Duodenal mucosa (tissue), 2 donors: ENCODE results near the gene IGFLR1.
A peak's percentile ranks its signal among the peaks of the same experiment; 100 is the strongest.
"Not testable (repeated sequence)": the region's sequence is repeated elsewhere in the genome, so short reads cannot be mapped to it uniquely, and the experiment has no call there.

Source experiments
- H3K27ac ChIP-seq: one replicate; pipeline ENCODE4 v1.7.0; 2013; ENCODE audit warnings: low read depth, low read length
- H3K27me3 ChIP-seq, 2 donors: one replicate each; pipeline ENCODE4 v1.7.0; 2013; ENCODE audit warnings: low read length in 2 of 2, control low read depth in 1 of 2; ENCODE audit not compliant: insufficient read depth in 2 of 2, control insufficient read depth in 1 of 2
- H3K36me3 ChIP-seq, 2 donors: one replicate each; pipeline ENCODE4 v1.7.0; 2013; ENCODE audit warnings: low read length in 2 of 2, control low read depth in 1 of 2; ENCODE audit not compliant: insufficient read depth in 2 of 2, control insufficient read depth in 1 of 2
- H3K4me1 ChIP-seq, 2 donors: one replicate each; pipeline ENCODE4 v1.7.0; 2013; ENCODE audit warnings: low read length in 2 of 2, control low read depth in 1 of 2; ENCODE audit not compliant: insufficient read depth in 2 of 2, control insufficient read depth in 1 of 2
- H3K4me3 ChIP-seq, 2 donors: one replicate each; pipeline ENCODE4 v1.7.0; 2013; ENCODE audit warnings: low read length in 2 of 2, low read depth in 1 of 2
- H3K9ac ChIP-seq, 2 donors: one replicate each; pipeline ENCODE4 v1.7.0; 2013; ENCODE audit warnings: low read length in 2 of 2, low read depth in 1 of 2
- H3K9me3 ChIP-seq, 2 donors: one replicate each; pipeline ENCODE4 v1.7.0; 2013; ENCODE audit warnings: low read length in 2 of 2, control low read depth in 1 of 2; ENCODE audit not compliant: control insufficient read depth in 1 of 2

IGFLR1 gene

DNA sequence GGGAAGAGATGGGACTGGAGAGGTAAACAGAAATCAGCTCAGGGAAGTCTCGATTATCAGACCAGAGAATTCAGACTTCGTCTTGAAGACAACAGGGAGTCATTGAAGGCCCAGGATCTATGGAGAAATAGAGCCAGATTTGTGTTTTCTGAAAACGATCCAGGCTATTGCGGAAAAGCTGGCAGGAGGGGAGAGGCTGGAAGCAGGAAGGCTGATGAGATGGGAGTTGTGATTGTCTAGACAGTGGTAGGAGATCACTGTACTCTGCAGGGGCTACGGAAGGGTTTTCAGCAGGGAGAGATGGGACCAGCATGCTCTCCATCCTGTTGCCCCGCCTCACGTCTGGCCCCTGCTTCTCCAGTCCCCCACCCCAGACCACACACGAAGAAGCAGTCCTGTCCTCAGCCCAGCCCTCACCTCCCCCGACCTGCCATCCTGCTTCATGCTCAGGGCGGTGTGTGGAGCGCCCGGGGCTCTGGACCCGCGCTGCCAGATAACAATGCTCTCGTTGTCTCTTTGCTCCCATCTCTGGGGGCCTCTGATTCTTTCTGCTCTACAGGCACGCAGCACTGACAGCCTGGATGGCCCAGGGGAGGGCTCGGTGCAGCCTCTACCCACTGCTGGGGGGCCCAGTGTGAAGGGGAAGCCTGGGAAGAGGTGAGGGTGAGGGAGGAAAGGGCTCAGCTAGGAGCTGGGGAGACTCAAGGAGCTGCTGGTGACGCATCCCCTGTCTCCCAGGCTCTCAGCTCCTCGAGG lies 35.0 kb upstream of the IGFLR1 start:
- no peaks in the 10 kb centered on the region for H3K9me3 ChIP-seq
- H3K27me3 ChIP-seq = no peaks in the 10 kb centered on the region
- no peak overlapping the region for H3K27ac ChIP-seq
- H3K36me3 ChIP-seq = peaks cover 0 to 6% of the 10 kb centered on the region in 2 donors
- no peak overlapping the region for H3K9ac ChIP-seq
- H3K4me1 ChIP-seq = peaks cover 12 to 14% of the 10 kb centered on the region in 2 donors
- no peak overlapping the region for H3K4me3 ChIP-seq

DNA sequence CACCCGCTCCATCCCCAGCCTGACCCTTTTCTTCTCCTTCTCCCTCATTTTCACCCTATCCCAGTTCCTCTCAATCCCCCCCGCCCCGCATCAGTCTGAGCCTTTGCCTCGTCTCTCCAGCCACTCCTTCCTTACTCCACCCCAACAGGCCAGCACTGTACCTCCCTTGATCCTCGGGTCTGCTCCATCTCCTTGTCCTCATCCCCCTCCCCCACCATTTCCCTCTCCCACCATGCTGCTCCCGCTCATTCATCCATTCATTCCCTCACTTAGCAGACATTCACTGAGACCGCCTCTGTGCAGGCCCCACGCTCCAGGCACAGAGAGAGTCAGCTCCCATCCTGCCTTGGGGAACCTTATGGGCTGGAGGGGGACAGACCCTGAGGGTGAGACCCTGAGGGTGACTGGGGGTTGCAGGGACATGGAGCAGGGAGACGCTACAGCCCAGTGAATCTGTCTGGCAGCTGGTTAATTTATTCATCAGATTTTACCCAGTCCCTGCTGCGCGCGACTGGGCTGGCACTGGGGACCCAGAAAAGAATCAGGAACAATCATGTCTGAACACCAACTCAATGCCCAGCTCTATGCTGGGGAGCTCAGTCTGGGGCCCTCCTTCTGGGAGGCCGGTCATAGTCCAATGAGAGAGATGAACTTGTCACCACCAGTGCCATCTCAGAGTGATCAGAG lies 34.0 kb upstream of the IGFLR1 start:
- Histone ChIP-seq H3K9ac (peak overlapping the region; percentile 32 to 48), H3K27me3 (no peaks in the 10 kb centered on the region), H3K4me1 (peaks cover 12 to 14% of the 10 kb centered on the region in 2 donors), H3K36me3 (peaks cover 0 to 6% of the 10 kb centered on the region in 2 donors), H3K9me3 (no peaks in the 10 kb centered on the region), H3K4me3 (peak overlapping the region; percentile 58 to 68), H3K27ac (no peak overlapping the region)

DNA sequence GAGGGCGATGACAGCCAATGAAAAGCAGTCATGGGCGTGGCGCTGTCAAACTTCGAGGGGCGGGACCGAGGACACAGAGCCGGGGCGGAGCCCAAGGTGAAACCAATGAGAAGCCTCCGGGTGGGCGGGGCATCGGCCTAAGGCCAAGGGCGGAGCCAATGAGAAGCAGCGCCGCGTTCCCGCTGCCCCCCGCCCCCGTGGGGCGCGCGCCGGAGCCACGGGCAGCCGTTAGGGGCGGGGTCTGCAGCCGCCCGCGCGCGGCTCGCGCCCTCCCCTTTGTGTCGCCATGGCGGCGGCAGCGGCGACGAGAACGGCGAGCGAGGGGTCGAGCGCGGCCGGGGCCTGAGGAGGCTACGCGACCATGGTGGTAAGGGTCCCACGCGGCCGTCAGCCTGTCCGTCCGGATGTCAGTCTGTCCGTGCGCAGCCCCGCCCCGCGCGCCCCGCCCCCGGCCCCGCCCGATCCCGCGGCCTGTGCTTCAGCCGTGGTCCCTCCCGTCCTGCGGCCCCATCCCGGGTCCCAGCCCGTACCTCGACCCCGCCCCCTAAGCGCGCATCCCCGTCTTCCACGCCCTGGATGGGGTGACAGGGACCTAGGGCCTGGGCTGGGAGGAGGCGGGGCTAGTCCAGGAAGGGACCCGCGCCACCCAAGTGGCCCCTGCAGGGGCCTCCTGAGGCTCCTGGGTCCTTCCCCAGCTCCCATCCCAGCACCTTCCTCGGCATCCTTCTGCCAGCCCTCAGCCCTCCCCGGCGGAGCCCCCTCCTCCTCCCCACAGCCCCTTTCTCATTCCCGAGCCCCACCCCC lies 33.2 kb upstream of the IGFLR1 start, which contains the start of gene ARHGAP33:
TSS of gene ARHGAP33 (plus strand) at position 267 of the 804 bp plus-strand sequence. CDS start at position 362, 95 bp downstream.
- H3K36me3 ChIP-seq = peaks cover 0 to 6% of the 10 kb centered on the region in 2 donors
- H3K4me1 ChIP-seq = peaks cover 12 to 14% of the 10 kb centered on the region in 2 donors
- H3K27ac ChIP-seq = no peak within 1 kb of the TSS
- H3K9ac ChIP-seq = peak within 1 kb of the TSS; percentile 32 to 48
- peak within 1 kb of the TSS; percentile 58 to 68 for H3K4me3 ChIP-seq
- no peaks in the 10 kb centered on the region for H3K9me3 ChIP-seq
- H3K27me3 ChIP-seq = no peaks in the 10 kb centered on the region

DNA sequence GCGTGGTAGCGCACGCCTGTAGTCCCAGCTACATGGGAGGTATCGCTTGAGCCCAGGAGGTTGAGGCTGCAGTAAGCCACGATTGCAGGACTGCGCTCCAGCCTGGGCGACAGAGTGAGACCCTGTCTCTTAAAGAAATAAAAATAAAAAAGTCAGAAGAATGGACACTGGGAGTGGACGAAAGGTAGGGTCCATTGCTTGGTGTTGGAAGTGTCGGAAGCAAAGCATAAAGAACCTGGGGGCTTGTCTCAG lies 32.7 kb upstream of the IGFLR1 start:
- H3K4me1 ChIP-seq = peaks cover 12 to 14% of the 10 kb centered on the region in 2 donors
- H3K27ac ChIP-seq = no peak overlapping the region
- peaks cover 0 to 5% of the 10 kb centered on the region in 2 donors for H3K36me3 ChIP-seq
- H3K27me3 ChIP-seq = no peaks in the 10 kb centered on the region
- no peak overlapping the region for H3K9ac ChIP-seq
- no peaks in the 10 kb centered on the region for H3K9me3 ChIP-seq
- H3K4me3 ChIP-seq = peak overlapping the region; percentile 58 to 68

DNA sequence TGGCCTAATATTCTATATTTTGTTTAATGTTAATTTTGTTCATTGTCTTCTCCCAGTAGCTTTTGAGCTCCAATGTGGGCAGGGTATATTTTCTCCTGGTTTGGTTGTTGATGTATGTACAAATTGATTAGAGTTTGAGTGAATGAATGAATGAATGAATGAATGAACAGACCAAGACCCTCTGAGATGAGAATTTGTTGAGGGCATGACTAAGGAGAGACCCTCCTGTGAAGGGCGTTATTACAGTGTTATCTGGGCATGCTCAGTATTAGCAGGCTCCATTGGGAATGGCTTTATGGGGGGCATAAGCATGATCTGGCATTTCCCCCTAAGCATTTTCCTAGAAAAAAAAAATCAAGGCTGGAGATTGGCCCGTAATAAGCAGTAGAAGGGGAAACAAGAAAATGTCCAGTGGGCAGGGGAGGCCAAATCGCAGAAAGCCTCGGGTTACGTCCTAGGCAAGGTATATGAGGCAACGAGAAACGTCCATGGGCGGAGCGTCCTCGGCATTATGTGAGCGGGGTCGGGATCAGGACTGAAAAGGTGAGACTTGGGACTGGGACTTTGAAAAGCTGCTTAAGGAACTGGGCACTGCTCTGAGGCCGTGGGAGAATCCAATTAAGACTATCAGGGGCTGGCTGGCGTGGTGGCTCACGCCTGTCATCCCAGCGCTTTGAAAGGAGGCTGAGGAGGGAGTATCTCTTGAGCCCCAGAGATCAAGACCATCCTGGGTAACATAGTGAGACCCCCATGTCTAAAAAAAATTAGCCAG lies 32.2 kb upstream of the IGFLR1 start:
- Histone ChIP-seq H3K27ac (no peak overlapping the region), H3K9ac (no peak overlapping the region), H3K9me3 (no peaks in the 10 kb centered on the region), H3K4me3 (peak overlapping the region; percentile 58 to 68), H3K27me3 (no peaks in the 10 kb centered on the region), H3K36me3 (peaks cover 0 to 4% of the 10 kb centered on the region in 2 donors), H3K4me1 (peaks cover 12 to 14% of the 10 kb centered on the region in 2 donors)

DNA sequence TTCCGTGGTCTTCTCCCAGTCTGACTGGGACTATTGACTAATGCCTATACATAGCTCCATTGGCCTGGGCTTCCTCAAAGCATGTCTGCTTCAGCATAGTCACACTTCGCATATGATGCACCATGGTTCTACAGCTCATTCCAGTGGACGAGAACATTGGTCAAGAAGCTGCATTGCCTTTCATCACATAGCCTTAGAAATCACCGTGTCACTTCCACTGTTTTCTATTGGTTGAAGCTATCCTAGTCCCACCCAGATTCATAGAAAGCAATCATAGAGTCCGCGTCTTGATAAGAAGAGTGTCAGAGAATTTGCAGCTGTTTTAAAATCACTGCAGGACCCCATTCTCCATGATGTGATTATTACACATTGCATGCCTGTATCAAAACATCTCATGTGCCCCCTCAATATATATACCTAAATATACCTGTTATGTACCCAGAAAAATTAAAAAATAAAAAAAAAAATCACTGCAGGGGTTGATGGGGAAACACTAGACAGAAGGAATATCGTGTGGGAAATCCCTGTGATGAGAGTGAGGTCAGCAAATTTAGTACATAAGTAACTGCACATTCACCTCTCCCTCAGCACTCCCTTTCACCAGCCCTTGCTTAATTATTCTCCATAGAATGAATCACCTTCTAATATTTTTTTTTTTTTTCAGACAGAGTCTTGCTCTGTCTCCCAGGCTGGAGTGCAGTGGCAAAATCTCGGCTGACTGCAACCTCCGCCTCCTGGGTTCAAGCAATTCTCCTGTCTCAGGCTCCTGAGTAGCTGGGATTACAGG lies 31.0 kb upstream of the IGFLR1 start:
- H3K27me3 ChIP-seq = no peaks in the 10 kb centered on the region

DNA sequence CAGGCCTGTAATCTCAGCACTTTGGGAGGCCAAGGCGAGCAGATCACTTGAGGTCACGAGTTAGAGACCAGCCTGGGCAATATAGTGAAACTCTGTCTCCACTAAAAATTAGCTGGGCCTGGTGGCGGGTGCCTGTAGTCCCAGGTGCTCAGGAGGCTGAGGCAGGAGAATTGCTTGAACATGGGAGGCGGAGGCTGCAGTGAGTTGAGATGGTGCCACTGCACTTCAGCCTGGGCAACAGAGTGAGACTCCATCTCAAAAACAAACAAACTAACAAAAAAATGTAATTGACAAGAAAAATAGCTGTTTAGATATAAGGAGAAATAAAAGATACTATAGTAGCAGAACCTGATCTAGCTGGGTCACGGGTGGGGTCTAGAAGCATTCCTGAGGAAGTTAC lies 30.1 kb upstream of the IGFLR1 start:
- not testable (repeated sequence) for H3K9me3 ChIP-seq, H3K36me3 ChIP-seq, H3K27ac ChIP-seq, H3K4me3 ChIP-seq, H3K9ac ChIP-seq, H3K27me3 ChIP-seq
- peaks cover 12 to 14% of the 10 kb centered on the region in 2 donors for H3K4me1 ChIP-seq

More for the DNA sequence above, 31.0 kb upstream of the IGFLR1 start:
- H3K4me1 ChIP-seq = peaks cover 12 to 14% of the 10 kb centered on the region in 2 donors
- H3K36me3 ChIP-seq = peaks cover 0 to 3% of the 10 kb centered on the region in 2 donors
- no peak overlapping the region for H3K4me3 ChIP-seq
- H3K27ac ChIP-seq = no peak overlapping the region
- H3K9ac ChIP-seq = no peak overlapping the region
- H3K9me3 ChIP-seq = no peaks in the 10 kb centered on the region

DNA sequence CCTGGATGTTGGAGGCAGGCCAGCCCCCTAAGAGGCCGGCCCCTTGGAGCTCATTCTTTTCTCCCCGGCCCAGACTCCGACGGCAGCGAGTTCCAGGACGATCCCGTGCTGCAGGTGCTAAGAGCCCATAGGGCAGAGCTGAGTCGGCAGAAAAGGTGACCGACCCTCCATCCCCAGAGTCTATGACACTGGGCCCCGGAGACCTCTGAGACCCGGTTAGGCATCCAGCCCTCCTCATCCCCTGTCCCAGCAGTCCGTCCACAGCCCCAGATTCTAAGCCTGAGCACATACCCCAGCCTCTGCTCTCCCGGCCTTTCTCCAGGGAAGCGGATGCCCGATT lies 25.8 kb upstream of the IGFLR1 start:
- no peak overlapping the region for H3K4me3 ChIP-seq
- H3K36me3 ChIP-seq = peaks cover 5 to 16% of the 10 kb centered on the region in 2 donors
- no peaks in the 10 kb centered on the region for H3K27me3 ChIP-seq
- no peak overlapping the region for H3K27ac ChIP-seq
- no peak overlapping the region for H3K9ac ChIP-seq
- H3K4me1 ChIP-seq = no peaks in the 10 kb centered on the region
- no peaks in the 10 kb centered on the region for H3K9me3 ChIP-seq

DNA sequence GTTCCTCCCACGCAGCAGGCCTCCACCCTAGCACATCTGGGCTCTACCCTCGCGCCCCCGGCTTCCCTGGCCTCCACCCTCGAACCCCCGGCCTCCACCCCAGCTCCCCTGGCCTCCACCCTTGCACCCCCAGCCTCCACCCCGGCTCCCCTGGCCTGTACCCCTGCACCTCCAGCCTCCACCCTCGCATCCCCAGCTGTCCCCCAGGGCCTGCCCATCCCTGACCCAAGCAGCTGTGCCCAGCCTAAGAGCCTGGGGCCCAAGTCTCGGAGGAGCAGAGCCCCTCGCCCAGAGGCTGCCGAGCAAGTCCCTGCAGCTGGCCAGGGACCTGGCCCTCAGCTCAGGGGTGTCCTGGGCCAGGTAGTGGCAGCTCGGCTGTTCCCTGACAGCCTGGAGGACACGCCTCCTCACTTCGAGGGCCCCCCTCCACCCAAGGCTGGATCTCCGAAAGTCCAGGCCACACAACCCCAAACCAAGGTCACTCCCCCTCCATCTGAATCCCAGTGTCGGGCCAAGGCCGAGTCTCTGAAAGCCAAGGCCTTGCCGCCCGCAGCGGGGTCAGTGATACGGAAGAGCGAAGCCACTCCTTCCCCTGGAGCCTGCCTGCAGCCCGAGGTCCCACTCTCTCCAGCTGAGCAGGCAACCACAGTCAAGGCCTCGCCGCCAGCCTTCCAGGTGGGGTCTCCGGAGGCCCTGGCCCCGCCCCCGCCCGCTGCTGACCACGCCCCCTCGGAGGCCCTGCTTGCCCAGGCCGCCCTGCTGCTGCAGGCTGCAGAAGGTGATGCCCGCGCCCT lies 25.2 kb upstream of the IGFLR1 start:
- Histone ChIP-seq H3K4me3 (no peak overlapping the region), H3K4me1 (no peaks in the 10 kb centered on the region), H3K9ac (no peak overlapping the region), H3K27me3 (no peaks in the 10 kb centered on the region), H3K36me3 (peaks cover 5 to 16% of the 10 kb centered on the region in 2 donors), H3K27ac (no peak overlapping the region), H3K9me3 (no peaks in the 10 kb centered on the region)
